Measurements from ENCODE around the gene LIPM.

LIPM gene, protein sequence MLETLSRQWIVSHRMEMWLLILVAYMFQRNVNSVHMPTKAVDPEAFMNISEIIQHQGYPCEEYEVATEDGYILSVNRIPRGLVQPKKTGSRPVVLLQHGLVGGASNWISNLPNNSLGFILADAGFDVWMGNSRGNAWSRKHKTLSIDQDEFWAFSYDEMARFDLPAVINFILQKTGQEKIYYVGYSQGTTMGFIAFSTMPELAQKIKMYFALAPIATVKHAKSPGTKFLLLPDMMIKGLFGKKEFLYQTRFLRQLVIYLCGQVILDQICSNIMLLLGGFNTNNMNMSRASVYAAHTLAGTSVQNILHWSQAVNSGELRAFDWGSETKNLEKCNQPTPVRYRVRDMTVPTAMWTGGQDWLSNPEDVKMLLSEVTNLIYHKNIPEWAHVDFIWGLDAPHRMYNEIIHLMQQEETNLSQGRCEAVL

GRCh38 chr10:88802523-88803285 is at the start of gene LIPM:
TSS of gene LIPM (plus strand) at chr10:88802730. CDS start at chr10:88802897, 167 bp downstream.
- no peak within 1 kb of the TSS for H3K27ac ChIP-seq (ENCODE audit: low read depth, low read length)
- H3K4me3 ChIP-seq (ENCODE audit: low read depth in 1 of 5, low read length in 5 of 5), result no peak within 1 kb of the TSS
- no peak within 1 kb of the TSS for H3K9ac ChIP-seq (ENCODE audit: low read length in 5 of 5)
- no peaks in the 10 kb centered on the region for H3K9me3 ChIP-seq (ENCODE audit: control insufficient read depth in 5 of 5, low read length in 5 of 5)
- H3K4me1 ChIP-seq (ENCODE audit: control insufficient read depth in 5 of 5, insufficient read depth in 5 of 5, low read length in 5 of 5), result no peaks in the 10 kb centered on the region
- no peaks in the 10 kb centered on the region for H3K27me3 ChIP-seq (ENCODE audit: control insufficient read depth in 5 of 5, insufficient read depth in 4 of 5, low read length in 5 of 5)
- H3K36me3 ChIP-seq (ENCODE audit: control insufficient read depth in 5 of 5, insufficient read depth in 5 of 5, low read length in 5 of 5), result no peaks in the 10 kb centered on the region

DNA sequence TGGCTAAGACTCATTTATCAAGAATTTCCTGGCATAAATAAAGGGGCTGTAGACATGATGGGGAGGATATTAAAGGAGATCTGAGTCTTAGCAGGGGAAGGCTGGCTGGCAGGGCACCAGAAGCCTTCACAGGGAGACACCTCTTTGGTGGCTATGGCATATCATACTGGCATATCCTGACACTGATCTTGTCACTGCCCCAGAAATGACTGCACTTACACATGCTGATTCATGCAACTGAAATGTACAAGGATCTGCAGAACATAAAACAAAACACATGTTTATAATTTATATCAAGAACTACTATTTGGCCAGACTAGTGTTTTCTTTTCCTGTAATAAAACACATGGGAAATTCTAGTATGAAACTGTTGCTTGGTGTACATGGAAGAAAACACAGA is 48.2 kb upstream of the LIPM start:
- Histone ChIP-seq H3K27ac (ENCODE audit: low read depth, low read length) (no peak overlapping the region), H3K4me3 (ENCODE audit: low read depth in 1 of 5, low read length in 5 of 5) (no peak overlapping the region), H3K36me3 (ENCODE audit: control insufficient read depth in 5 of 5, insufficient read depth in 5 of 5, low read length in 5 of 5) (no peaks in the 10 kb centered on the region), H3K27me3 (ENCODE audit: control insufficient read depth in 5 of 5, insufficient read depth in 4 of 5, low read length in 5 of 5) (no peaks in the 10 kb centered on the region), H3K4me1 (ENCODE audit: control insufficient read depth in 5 of 5, insufficient read depth in 5 of 5, low read length in 5 of 5) (peaks cover 0 to 2% (median 2%) of the 10 kb centered on the region in 5 donors), H3K9ac (ENCODE audit: low read length in 5 of 5) (no peak overlapping the region), H3K9me3 (ENCODE audit: control insufficient read depth in 5 of 5, low read length in 5 of 5) (peaks cover 0 to 1% (median 0%) of the 10 kb centered on the region in 5 donors)

- Histone ChIP-seq H3K4me3 (ENCODE audit: low read depth in 1 of 5, low read length in 5 of 5) (no peak overlapping the region), H3K36me3 (ENCODE audit: control insufficient read depth in 5 of 5, insufficient read depth in 5 of 5, low read length in 5 of 5) (no peaks in the 10 kb centered on the region), H3K27me3 (ENCODE audit: control insufficient read depth in 5 of 5, insufficient read depth in 4 of 5, low read length in 5 of 5) (no peaks in the 10 kb centered on the region), H3K27ac (ENCODE audit: low read depth, low read length) (no peak overlapping the region), H3K9me3 (ENCODE audit: control insufficient read depth in 5 of 5, low read length in 5 of 5) (no peaks in the 10 kb centered on the region), H3K4me1 (ENCODE audit: control insufficient read depth in 5 of 5, insufficient read depth in 5 of 5, low read length in 5 of 5) (peaks cover 0 to 5% (median 3%) of the 10 kb centered on the region in 5 donors), H3K9ac (ENCODE audit: low read length in 5 of 5) (no peak overlapping the region)
These were observed 46.8 kb upstream of the LIPM start for GRCh38 chr10:88755753-88756152.

- no peak overlapping the region for H3K27ac ChIP-seq (ENCODE audit: low read depth, low read length)
- H3K4me1 ChIP-seq (ENCODE audit: control insufficient read depth in 5 of 5, insufficient read depth in 5 of 5, low read length in 5 of 5), result peaks cover 0 to 5% (median 3%) of the 10 kb centered on the region in 5 donors
- no peaks in the 10 kb centered on the region for H3K36me3 ChIP-seq (ENCODE audit: control insufficient read depth in 5 of 5, insufficient read depth in 5 of 5, low read length in 5 of 5)
- H3K9me3 ChIP-seq (ENCODE audit: control insufficient read depth in 5 of 5, low read length in 5 of 5), result no peaks in the 10 kb centered on the region
- no peak overlapping the region for H3K9ac ChIP-seq (ENCODE audit: low read length in 5 of 5)
- H3K4me3 ChIP-seq (ENCODE audit: low read depth in 1 of 5, low read length in 5 of 5), result no peak overlapping the region
- no peaks in the 10 kb centered on the region for H3K27me3 ChIP-seq (ENCODE audit: control insufficient read depth in 5 of 5, insufficient read depth in 4 of 5, low read length in 5 of 5)
These were observed 45.9 kb upstream of the LIPM start for GRCh38 chr10:88756660-88757059.

DNA sequence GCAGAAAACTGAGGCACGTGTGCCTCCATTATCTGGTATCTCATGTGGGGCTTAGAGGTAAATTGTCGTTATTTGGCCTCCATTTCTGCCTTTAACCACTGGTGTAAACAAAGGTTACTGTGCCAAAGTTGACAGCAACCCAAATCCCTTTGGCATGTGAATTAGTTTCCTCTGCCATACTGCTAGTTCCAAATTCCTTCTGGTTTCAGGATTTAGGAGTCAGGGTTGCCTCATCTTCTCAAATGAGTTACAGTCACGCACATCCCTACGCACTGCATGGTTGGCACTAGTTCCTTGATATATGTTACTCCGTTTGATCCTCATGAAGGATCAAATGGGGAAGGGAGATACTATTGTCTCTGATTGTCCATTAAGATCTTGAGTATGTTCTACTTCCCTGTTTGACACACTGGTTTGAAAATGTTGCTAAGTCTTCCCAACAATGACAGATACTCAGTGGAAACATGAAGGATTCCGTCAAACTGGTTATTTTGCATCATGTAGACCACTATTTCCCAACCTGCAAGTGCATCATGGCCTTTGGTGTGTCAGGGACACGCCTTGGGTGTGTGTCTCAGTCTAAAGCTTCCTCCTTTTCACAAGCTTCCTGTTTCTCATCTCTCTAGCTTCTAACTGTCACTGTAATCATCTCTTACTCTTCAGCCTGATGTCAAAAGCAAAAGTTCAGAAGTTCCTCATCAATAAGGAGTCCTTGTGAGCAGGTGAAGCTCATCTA is 43.0 kb upstream of the LIPM start, which contains the start of gene LIPN:
LIPN (plus strand) TSS at position 655 of the 736 bp plus-strand sequence. CDS start 1,386 bp downstream, outside the sequence.
- H3K4me3 ChIP-seq (ENCODE audit: low read depth in 1 of 5, low read length in 5 of 5), result no peak within 1 kb of the TSS
- H3K4me1 ChIP-seq (ENCODE audit: control insufficient read depth in 5 of 5, insufficient read depth in 5 of 5, low read length in 5 of 5), result peaks cover 0 to 9% (median 4%) of the 10 kb centered on the region in 5 donors
- H3K9ac ChIP-seq (ENCODE audit: low read length in 5 of 5), result no peak within 1 kb of the TSS
- no peak within 1 kb of the TSS for H3K27ac ChIP-seq (ENCODE audit: low read depth, low read length)
- H3K36me3 ChIP-seq (ENCODE audit: control insufficient read depth in 5 of 5, insufficient read depth in 5 of 5, low read length in 5 of 5), result no peaks in the 10 kb centered on the region
- no peaks in the 10 kb centered on the region for H3K9me3 ChIP-seq (ENCODE audit: control insufficient read depth in 5 of 5, low read length in 5 of 5)
- no peaks in the 10 kb centered on the region for H3K27me3 ChIP-seq (ENCODE audit: control insufficient read depth in 5 of 5, insufficient read depth in 4 of 5, low read length in 5 of 5)

GRCh38 chr10:88762906-88763305 is 39.6 kb upstream of the LIPM start:
- Histone ChIP-seq H3K27me3 (ENCODE audit: control insufficient read depth in 5 of 5, insufficient read depth in 4 of 5, low read length in 5 of 5) (no peaks in the 10 kb centered on the region), H3K36me3 (ENCODE audit: control insufficient read depth in 5 of 5, insufficient read depth in 5 of 5, low read length in 5 of 5) (no peaks in the 10 kb centered on the region), H3K4me3 (ENCODE audit: low read depth in 1 of 5, low read length in 5 of 5) (no peak overlapping the region), H3K4me1 (ENCODE audit: control insufficient read depth in 5 of 5, insufficient read depth in 5 of 5, low read length in 5 of 5) (peaks cover 0 to 9% (median 4%) of the 10 kb centered on the region in 5 donors), H3K9me3 (ENCODE audit: control insufficient read depth in 5 of 5, low read length in 5 of 5) (no peaks in the 10 kb centered on the region), H3K9ac (ENCODE audit: low read length in 5 of 5) (no peak overlapping the region), H3K27ac (ENCODE audit: low read depth, low read length) (no peak overlapping the region)

DNA sequence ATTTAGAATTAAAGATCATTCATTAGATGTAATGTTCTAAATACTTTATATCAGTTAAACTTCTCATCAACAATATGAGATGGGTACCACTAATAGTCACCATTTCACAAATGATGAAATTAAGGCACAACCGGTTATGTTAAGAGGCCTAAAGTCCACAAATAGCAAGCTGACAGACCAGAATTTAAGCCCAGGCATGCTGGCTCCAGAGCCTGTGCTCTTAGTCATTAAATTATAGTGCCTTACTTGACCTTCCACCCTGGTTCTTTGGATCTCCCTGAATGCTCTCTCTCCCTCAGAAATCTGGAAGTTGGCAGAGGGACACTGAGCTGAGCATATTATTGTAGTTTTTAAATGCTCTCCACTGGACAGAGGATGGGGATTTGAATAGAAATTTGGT is 39.1 kb upstream of the LIPM start:
- Histone ChIP-seq H3K4me3 (ENCODE audit: low read depth in 1 of 5, low read length in 5 of 5) (no peak overlapping the region), H3K27ac (ENCODE audit: low read depth, low read length) (no peak overlapping the region), H3K4me1 (ENCODE audit: control insufficient read depth in 5 of 5, insufficient read depth in 5 of 5, low read length in 5 of 5) (peaks cover 0 to 9% (median 4%) of the 10 kb centered on the region in 5 donors), H3K9ac (ENCODE audit: low read length in 5 of 5) (no peak overlapping the region), H3K27me3 (ENCODE audit: control insufficient read depth in 5 of 5, insufficient read depth in 4 of 5, low read length in 5 of 5) (no peaks in the 10 kb centered on the region), H3K9me3 (ENCODE audit: control insufficient read depth in 5 of 5, low read length in 5 of 5) (no peaks in the 10 kb centered on the region), H3K36me3 (ENCODE audit: control insufficient read depth in 5 of 5, insufficient read depth in 5 of 5, low read length in 5 of 5) (no peaks in the 10 kb centered on the region)

DNA sequence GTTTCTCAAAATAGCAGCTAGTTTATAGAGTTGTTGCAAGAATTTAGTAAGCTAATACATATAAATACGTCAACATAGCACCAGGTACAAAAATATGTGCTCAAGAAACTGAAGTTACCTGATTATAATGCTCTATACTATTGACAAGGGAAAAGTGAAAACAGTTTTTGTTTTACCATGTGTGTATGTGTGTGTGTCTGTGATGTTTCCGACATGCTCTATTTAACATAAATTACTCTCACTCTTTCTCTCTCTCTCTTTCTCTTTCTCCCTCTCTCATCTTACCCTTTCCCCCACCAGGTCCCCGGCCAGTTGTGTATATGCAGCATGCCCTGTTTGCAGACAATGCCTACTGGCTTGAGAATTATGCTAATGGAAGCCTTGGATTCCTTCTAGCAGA is 38.4 kb upstream of the LIPM start:
- peaks cover 0 to 9% (median 4%) of the 10 kb centered on the region in 5 donors for H3K4me1 ChIP-seq (ENCODE audit: control insufficient read depth in 5 of 5, insufficient read depth in 5 of 5, low read length in 5 of 5)

DNA sequence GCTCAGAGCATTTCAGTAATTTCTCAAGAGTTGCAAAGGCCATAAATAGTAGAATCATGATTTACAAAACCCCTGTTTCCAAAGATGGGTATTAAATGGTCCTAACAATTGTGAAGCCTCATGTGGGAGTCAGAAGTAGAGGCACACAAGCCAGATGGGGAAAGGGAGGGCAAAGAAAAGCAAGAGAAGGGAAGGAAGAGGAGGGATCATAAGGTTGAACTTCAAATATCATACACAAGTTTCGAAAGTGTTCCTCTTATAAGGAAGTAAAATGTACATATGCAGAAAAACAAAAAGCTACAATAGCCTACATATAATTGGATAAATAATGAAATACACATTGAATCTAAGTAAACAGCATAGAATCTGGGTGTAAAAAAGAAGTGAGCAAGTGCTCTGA is 36.7 kb upstream of the LIPM start:
- H3K27me3 ChIP-seq (ENCODE audit: control insufficient read depth in 5 of 5, insufficient read depth in 4 of 5, low read length in 5 of 5), result no peaks in the 10 kb centered on the region
- no peaks in the 10 kb centered on the region for H3K36me3 ChIP-seq (ENCODE audit: control insufficient read depth in 5 of 5, insufficient read depth in 5 of 5, low read length in 5 of 5)
- no peaks in the 10 kb centered on the region for H3K9me3 ChIP-seq (ENCODE audit: control insufficient read depth in 5 of 5, low read length in 5 of 5)
- no peak overlapping the region for H3K9ac ChIP-seq (ENCODE audit: low read length in 5 of 5)
- no peak overlapping the region for H3K4me3 ChIP-seq (ENCODE audit: low read depth in 1 of 5, low read length in 5 of 5)
- H3K4me1 ChIP-seq (ENCODE audit: control insufficient read depth in 5 of 5, insufficient read depth in 5 of 5, low read length in 5 of 5), result peaks cover 0 to 5% (median 4%) of the 10 kb centered on the region in 5 donors
- no peak overlapping the region for H3K27ac ChIP-seq (ENCODE audit: low read depth, low read length)

More for the DNA sequence above, 38.4 kb upstream of the LIPM start:
- H3K27ac ChIP-seq (ENCODE audit: low read depth, low read length), result no peak overlapping the region
- H3K27me3 ChIP-seq (ENCODE audit: control insufficient read depth in 5 of 5, insufficient read depth in 4 of 5, low read length in 5 of 5), result no peaks in the 10 kb centered on the region
- H3K36me3 ChIP-seq (ENCODE audit: control insufficient read depth in 5 of 5, insufficient read depth in 5 of 5, low read length in 5 of 5), result no peaks in the 10 kb centered on the region
- no peak overlapping the region for H3K4me3 ChIP-seq (ENCODE audit: low read depth in 1 of 5, low read length in 5 of 5)
- no peak overlapping the region for H3K9ac ChIP-seq (ENCODE audit: low read length in 5 of 5)
- H3K9me3 ChIP-seq (ENCODE audit: control insufficient read depth in 5 of 5, low read length in 5 of 5), result no peaks in the 10 kb centered on the region

All from subcutaneous abdominal adipose tissue (tissue), 5 donors.